ENCODE measurements around the gene FOXF1. TPM values are rescaled to one million over a fixed set of nuclear protein-coding genes. Genes with fewer than 3 reads are reported as not detected.

Gene FOXF1
- total and polyA plus RNA-seq, 2 of the 13 experiments (the other 11 are each of a cell fraction or from before 2014, with no cell fraction given): not detected

GRCh38 chr16:86563469-86564345 lies 53.4 kb downstream of the FOXF1 start (continued):
- peak; percentile 52 for TF ChIP-seq GABPB1 (CRISPR knock-in tag; IDR thresholded peaks at IDR 0.05)
- no peak for TF ChIP-seq ZNF10 (CRISPR knock-in tag; IDR thresholded peaks at IDR 0.05; ENCODE audit: borderline replicate concordance, low read depth)
- TF ChIP-seq, protein P1, sequence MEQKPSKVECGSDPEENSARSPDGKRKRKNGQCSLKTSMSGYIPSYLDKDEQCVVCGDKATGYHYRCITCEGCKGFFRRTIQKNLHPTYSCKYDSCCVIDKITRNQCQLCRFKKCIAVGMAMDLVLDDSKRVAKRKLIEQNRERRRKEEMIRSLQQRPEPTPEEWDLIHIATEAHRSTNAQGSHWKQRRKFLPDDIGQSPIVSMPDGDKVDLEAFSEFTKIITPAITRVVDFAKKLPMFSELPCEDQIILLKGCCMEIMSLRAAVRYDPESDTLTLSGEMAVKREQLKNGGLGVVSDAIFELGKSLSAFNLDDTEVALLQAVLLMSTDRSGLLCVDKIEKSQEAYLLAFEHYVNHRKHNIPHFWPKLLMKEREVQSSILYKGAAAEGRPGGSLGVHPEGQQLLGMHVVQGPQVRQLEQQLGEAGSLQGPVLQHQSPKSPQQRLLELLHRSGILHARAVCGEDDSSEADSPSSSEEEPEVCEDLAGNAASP (CRISPR knock-in tag; IDR thresholded peaks at IDR 0.05; ENCODE audit: borderline replicate concordance): peak; percentile 38; the same call in 1 of the 2 replicates
- TF ChIP-seq ZKSCAN1 (IDR thresholded peaks at IDR 0.05; ENCODE audit: low read length): peak; percentile 59; the same call in 1 of the 2 replicates
- no peak for TF ChIP-seq ZNF441 (CRISPR knock-in tag; IDR thresholded peaks at IDR 0.05; ENCODE audit: borderline replicate concordance)
- TF ChIP-seq MXD1 (CRISPR knock-in tag; IDR thresholded peaks at IDR 0.05): no peak
- TF ChIP-seq ZNF674 (CRISPR knock-in tag; IDR thresholded peaks at IDR 0.05; ENCODE audit: low read depth): no peak
- TF ChIP-seq ZBTB44 (CRISPR knock-in tag; IDR thresholded peaks at IDR 0.05): no peak
- 0 out of 2 replicates have a peak, but pooled peaks have one; percentile 33 for TF ChIP-seq ZNF430 (CRISPR knock-in tag; IDR thresholded peaks at IDR 0.05)
- peak; percentile 83; the same call in 1 of the 2 replicates for TF ChIP-seq ZNF124 (CRISPR knock-in tag; IDR thresholded peaks at IDR 0.05)
- 0 out of 2 replicates have a peak, but pooled peaks have one; percentile 28 for TF ChIP-seq ZMYM4 (CRISPR knock-in tag; IDR thresholded peaks at IDR 0.05)
- TF ChIP-seq MIER3 (CRISPR knock-in tag; IDR thresholded peaks at IDR 0.05; ENCODE audit: borderline replicate concordance): peak; percentile 46; the same call in 1 of the 2 replicates
- no peak for TF ChIP-seq THAP8 (CRISPR knock-in tag; IDR thresholded peaks at IDR 0.05; ENCODE audit: borderline replicate concordance)
- no peak for TF ChIP-seq MAFK (conservative IDR thresholded peaks at IDR 0.05 in 1 of 2, IDR thresholded peaks at IDR 0.05 in 1 of 2; ENCODE audit: low read length in 2 of 2)
- TF ChIP-seq BHLHE40 (IDR thresholded peaks at IDR 0.05; ENCODE audit: low read length): peak; percentile 54; the same call in 1 of the 2 replicates
- TF ChIP-seq, protein P2, sequence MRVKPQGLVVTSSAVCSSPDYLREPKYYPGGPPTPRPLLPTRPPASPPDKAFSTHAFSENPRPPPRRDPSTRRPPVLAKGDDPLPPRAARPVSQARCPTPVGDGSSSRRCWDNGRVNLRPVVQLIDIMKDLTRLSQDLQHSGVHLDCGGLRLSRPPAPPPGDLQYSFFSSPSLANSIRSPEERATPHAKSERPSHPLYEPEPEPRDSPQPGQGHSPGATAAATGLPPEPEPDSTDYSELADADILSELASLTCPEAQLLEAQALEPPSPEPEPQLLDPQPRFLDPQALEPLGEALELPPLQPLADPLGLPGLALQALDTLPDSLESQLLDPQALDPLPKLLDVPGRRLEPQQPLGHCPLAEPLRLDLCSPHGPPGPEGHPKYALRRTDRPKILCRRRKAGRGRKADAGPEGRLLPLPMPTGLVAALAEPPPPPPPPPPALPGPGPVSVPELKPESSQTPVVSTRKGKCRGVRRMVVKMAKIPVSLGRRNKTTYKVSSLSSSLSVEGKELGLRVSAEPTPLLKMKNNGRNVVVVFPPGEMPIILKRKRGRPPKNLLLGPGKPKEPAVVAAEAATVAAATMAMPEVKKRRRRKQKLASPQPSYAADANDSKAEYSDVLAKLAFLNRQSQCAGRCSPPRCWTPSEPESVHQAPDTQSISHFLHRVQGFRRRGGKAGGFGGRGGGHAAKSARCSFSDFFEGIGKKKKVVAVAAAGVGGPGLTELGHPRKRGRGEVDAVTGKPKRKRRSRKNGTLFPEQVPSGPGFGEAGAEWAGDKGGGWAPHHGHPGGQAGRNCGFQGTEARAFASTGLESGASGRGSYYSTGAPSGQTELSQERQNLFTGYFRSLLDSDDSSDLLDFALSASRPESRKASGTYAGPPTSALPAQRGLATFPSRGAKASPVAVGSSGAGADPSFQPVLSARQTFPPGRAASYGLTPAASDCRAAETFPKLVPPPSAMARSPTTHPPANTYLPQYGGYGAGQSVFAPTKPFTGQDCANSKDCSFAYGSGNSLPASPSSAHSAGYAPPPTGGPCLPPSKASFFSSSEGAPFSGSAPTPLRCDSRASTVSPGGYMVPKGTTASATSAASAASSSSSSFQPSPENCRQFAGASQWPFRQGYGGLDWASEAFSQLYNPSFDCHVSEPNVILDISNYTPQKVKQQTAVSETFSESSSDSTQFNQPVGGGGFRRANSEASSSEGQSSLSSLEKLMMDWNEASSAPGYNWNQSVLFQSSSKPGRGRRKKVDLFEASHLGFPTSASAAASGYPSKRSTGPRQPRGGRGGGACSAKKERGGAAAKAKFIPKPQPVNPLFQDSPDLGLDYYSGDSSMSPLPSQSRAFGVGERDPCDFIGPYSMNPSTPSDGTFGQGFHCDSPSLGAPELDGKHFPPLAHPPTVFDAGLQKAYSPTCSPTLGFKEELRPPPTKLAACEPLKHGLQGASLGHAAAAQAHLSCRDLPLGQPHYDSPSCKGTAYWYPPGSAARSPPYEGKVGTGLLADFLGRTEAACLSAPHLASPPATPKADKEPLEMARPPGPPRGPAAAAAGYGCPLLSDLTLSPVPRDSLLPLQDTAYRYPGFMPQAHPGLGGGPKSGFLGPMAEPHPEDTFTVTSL (CRISPR knock-in tag; IDR thresholded peaks at IDR 0.05; ENCODE audit: borderline replicate concordance): peak; percentile 42; the same call in 1 of the 2 replicates
- no peak for TF ChIP-seq SNAPC2 (CRISPR knock-in tag; IDR thresholded peaks at IDR 0.05)
- TF ChIP-seq SRSF1 (optimal IDR thresholded peaks at IDR 0.05; ENCODE audit: low read depth, low read length): peak; percentile 32

Measured in HepG2 (cell line).